ENCODE results near the gene FGD4.
"Not testable (repeated sequence)": the region's sequence is repeated elsewhere in the genome, so short reads cannot be mapped to it uniquely, and the experiment has no call there.

FGD4 gene

GRCh38 chr12:32525802-32526201 is 126.4 kb downstream of the FGD4 start:
- not testable (repeated sequence) for DNase-seq

- DNase-seq: not testable (repeated sequence)
Observed at GRCh38 chr12:32526343-32526742, 127.0 kb downstream of the FGD4 start.

- no peak for DNase-seq
Observed at GRCh38 chr12:32532422-32532821, 133.1 kb downstream of the FGD4 start.

GRCh38 chr12:32532951-32533350 is 133.6 kb downstream of the FGD4 start:
- DNase-seq: no peak

GRCh38 chr12:32533506-32533905 is 134.1 kb downstream of the FGD4 start:
- not testable (repeated sequence) for DNase-seq

GRCh38 chr12:32533971-32534590 is 134.7 kb downstream of the FGD4 start:
- DNase-seq: no peak

GRCh38 chr12:32534698-32535097 is 135.3 kb downstream of the FGD4 start:
- DNase-seq: no peak

GRCh38 chr12:32535288-32535999 is 136.1 kb downstream of the FGD4 start:
- DNase-seq: no peak

GRCh38 chr12:32536000-32536345 is 136.6 kb downstream of the FGD4 start:
- DNase-seq: no peak

GRCh38 chr12:32541754-32542374 is 142.5 kb downstream of the FGD4 start:
- DNase-seq: no peak

GRCh38 chr12:32542428-32543229 is 143.3 kb downstream of the FGD4 start:
- no peak for DNase-seq

- DNase-seq: no peak
Observed at GRCh38 chr12:32544893-32545292, 145.5 kb downstream of the FGD4 start.

GRCh38 chr12:32545413-32545980 is 146.1 kb downstream of the FGD4 start:
- DNase-seq: no peak

- DNase-seq: no peak
Observed at GRCh38 chr12:32546272-32546671, 146.9 kb downstream of the FGD4 start.

GRCh38 chr12:32548691-32549281 is 149.4 kb downstream of the FGD4 start:
- no peak for DNase-seq

GRCh38 chr12:32549675-32550079 is 150.3 kb downstream of the FGD4 start:
- DNase-seq: no peak

- no peak for DNase-seq
Observed at GRCh38 chr12:32551058-32551457, 151.7 kb downstream of the FGD4 start.

- DNase-seq: no peak
Observed at GRCh38 chr12:32558903-32559302, 159.5 kb downstream of the FGD4 start.

- no peak for DNase-seq
Observed at GRCh38 chr12:32559434-32559833, 160.1 kb downstream of the FGD4 start.

GRCh38 chr12:32560520-32560919 is 161.2 kb downstream of the FGD4 start:
- DNase-seq: no peak

- DNase-seq: no peak
Observed at GRCh38 chr12:32561931-32562341, 162.6 kb downstream of the FGD4 start.

- DNase-seq: not testable (repeated sequence)
Observed at GRCh38 chr12:32562413-32562812, 163.1 kb downstream of the FGD4 start.

Measured in stimulated activated CD4-positive, alpha-beta T cell treated with anti-CD3 and anti-CD28 coated beads, Interleukin-2, amount 100 ng/mL, for 48 hours (primary cell).